ENCODE results near the gene DHRSX.

DHRSX gene

GRCh38 chrX:2401201-2401589, 99.6 kb downstream of the DHRSX start:
- H4K20me1 ChIP-seq (ENCODE audit: control insufficient read depth, insufficient read depth, low read depth, low read length): no peaks in the 10 kb centered on the region
- TF ChIP-seq EZH2phosphoT487 (IDR thresholded peaks at IDR 0.05; ENCODE audit: borderline replicate concordance, low read length) (no peak), CTCF (IDR thresholded peaks at IDR 0.05; ENCODE audit: low read depth, low read length, poor library complexity, severe bottlenecking) (no peak)
- no peaks in the 10 kb centered on the region for H3K4me1 ChIP-seq (ENCODE audit: control insufficient read depth, low read length)
- no peak overlapping the region for H3K4me3 ChIP-seq (ENCODE audit: low read length)
- H3K36me3 ChIP-seq (ENCODE audit: control insufficient read depth, low read length): no peaks in the 10 kb centered on the region; the same call in 1 of the 2 replicates
- no peak overlapping the region for H3K27ac ChIP-seq (ENCODE audit: low read depth, low read length)
- no peaks in the 10 kb centered on the region for H3K79me2 ChIP-seq (ENCODE audit: control insufficient read depth, low read length)
- no peaks in the 10 kb centered on the region for H3K27me3 ChIP-seq (ENCODE audit: control insufficient read depth, low read length)
- no peaks in the 10 kb centered on the region for H3K9me2 ChIP-seq (replicated peaks; ENCODE audit: control insufficient read depth, low read length)
- H3K4me2 ChIP-seq (ENCODE audit: low read length): no peak overlapping the region
- H3F3A ChIP-seq (ENCODE audit: control insufficient read depth, insufficient read depth): no peaks in the 10 kb centered on the region
- no peaks in the 10 kb centered on the region for H3K9me3 ChIP-seq (ENCODE audit: control insufficient read depth, insufficient read depth, low read length)

DNA sequence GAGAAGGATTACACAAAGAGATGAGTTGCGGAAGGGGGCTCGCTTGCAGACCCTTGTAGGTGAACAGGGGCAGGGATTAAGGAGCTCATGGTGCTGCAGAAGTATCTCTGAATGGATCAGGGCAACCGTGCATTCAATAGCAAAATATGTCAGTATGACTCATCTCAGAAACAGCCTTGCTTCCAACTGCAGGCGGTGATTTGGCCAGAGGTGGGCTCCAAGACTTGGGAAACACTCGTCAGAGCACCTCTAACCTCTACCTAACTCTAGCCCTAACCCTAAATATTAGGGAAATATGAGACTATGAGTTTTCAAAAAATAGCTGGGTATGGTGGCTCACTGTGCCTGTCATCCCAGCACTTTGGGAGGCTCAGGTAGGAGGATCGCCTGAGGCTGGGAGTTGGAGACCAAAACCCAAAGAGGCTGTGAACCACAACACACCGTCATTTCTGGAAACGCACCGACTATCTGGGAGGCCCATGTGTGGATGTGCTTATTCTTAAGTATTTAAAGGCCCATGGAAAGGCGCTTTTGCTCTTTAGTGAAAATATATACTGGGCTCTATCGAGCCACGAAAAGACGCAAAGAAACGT, 102.6 kb downstream of the DHRSX start:
- Histone ChIP-seq H3K27ac (ENCODE audit: low read depth, low read length) (no peak overlapping the region), H3K4me3 (ENCODE audit: low read length) (no peak overlapping the region), H3K79me2 (ENCODE audit: control insufficient read depth, low read length) (no peaks in the 10 kb centered on the region), H3F3A (ENCODE audit: control insufficient read depth, insufficient read depth) (no peaks in the 10 kb centered on the region), H3K27me3 (ENCODE audit: control insufficient read depth, low read length) (no peaks in the 10 kb centered on the region), H3K4me1 (ENCODE audit: control insufficient read depth, low read length) (no peaks in the 10 kb centered on the region), H3K4me2 (ENCODE audit: low read length) (no peak overlapping the region), H4K20me1 (ENCODE audit: control insufficient read depth, insufficient read depth, low read depth, low read length) (no peaks in the 10 kb centered on the region), H3K9me3 (ENCODE audit: control insufficient read depth, insufficient read depth, low read length) (no peaks in the 10 kb centered on the region), H3K9me2 (replicated peaks; ENCODE audit: control insufficient read depth, low read length) (no peaks in the 10 kb centered on the region), H3K36me3 (ENCODE audit: control insufficient read depth, low read length) (no peaks in the 10 kb centered on the region; the same call in 1 of the 2 replicates)
- no peak for TF ChIP-seq CTCF (IDR thresholded peaks at IDR 0.05; ENCODE audit: low read depth, low read length, poor library complexity, severe bottlenecking)
- no peak for TF ChIP-seq EZH2phosphoT487 (IDR thresholded peaks at IDR 0.05; ENCODE audit: borderline replicate concordance, low read length)

DNA sequence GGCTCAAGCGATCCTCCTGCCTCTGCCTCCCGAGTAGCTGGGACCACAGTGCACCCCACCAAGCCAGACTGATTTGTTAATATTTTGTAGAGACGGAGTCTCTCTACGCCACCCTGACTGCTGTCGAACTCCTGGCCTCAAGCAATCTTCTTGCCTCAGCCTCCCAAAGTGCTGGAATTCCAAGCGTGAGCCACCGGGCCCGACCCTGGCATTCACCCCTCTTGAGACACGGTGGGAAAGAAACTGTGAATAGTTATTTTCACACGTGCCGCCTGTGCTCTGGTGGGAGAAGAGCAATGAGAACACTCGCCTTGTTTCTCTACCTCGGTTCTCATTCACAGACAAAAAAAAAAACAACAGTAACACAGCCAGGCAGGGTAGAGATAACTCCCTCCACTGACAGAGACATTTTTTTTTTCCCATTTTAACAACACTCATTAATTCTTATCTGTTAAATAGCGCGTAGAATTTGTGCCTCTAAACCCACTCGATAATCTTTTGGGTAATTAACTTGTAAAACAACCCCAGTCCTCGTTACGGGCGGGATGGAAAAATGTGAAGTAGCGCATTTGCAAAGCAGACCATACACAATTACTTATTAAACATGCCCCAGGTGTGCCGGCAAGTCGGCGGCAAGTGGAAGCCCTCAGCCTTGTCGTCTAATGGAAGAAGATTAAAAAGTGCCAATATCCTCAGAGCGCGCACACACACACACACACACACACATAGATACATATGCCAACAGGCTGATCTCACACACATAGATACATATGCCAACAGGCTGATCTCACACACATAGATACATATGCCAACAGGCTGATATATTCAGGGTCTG, 103.3 kb downstream of the DHRSX start:
- no peaks in the 10 kb centered on the region for H3K27me3 ChIP-seq (ENCODE audit: control insufficient read depth, low read length)
- H3K27ac ChIP-seq (ENCODE audit: low read depth, low read length): no peak overlapping the region
- no peaks in the 10 kb centered on the region for H3K9me3 ChIP-seq (ENCODE audit: control insufficient read depth, insufficient read depth, low read length)
- no peaks in the 10 kb centered on the region; the same call in 1 of the 2 replicates for H3K36me3 ChIP-seq (ENCODE audit: control insufficient read depth, low read length)
- H3F3A ChIP-seq (ENCODE audit: control insufficient read depth, insufficient read depth): no peaks in the 10 kb centered on the region
- H3K79me2 ChIP-seq (ENCODE audit: control insufficient read depth, low read length): no peaks in the 10 kb centered on the region
- no peak overlapping the region for H3K4me3 ChIP-seq (ENCODE audit: low read length)
- no peaks in the 10 kb centered on the region for H3K4me1 ChIP-seq (ENCODE audit: control insufficient read depth, low read length)
- H4K20me1 ChIP-seq (ENCODE audit: control insufficient read depth, insufficient read depth, low read depth, low read length): no peaks in the 10 kb centered on the region
- H3K4me2 ChIP-seq (ENCODE audit: low read length): no peak overlapping the region
- no peaks in the 10 kb centered on the region for H3K9me2 ChIP-seq (replicated peaks; ENCODE audit: control insufficient read depth, low read length)
- TF ChIP-seq CTCF (IDR thresholded peaks at IDR 0.05; ENCODE audit: low read depth, low read length, poor library complexity, severe bottlenecking) (no peak), EZH2phosphoT487 (IDR thresholded peaks at IDR 0.05; ENCODE audit: borderline replicate concordance, low read length) (no peak)
